GM23338 (cell line): ENCODE results near the gene LUC7L2. TPM values are rescaled to one million over a fixed set of nuclear protein-coding genes. Genes with fewer than 3 reads are reported as not detected.

Source experiments
- ATAC-seq: fragments of 200-7000 bp; cut with Tn5 transposase; 3 replicates; pipeline ENCODE4 v1.9.1; 2020
- DNase-seq: peaks from one replicate; pipeline ENCODE4 v3.0.0-alpha.2; 2015; ENCODE audit warnings: low spot score
- H2AFZ ChIP-seq: fragments of 200-600 bp; sonication (generic); 2 replicates; pipeline ENCODE4 v1.8.0; 2016; ENCODE audit warnings: antibody characterized with exemption, mild to moderate bottlenecking, moderate library complexity
- H3F3A ChIP-seq: fragments of 200-600 bp; sonication (generic); replicated peaks from 2 replicates; pipeline ENCODE4 v1.8.0; 2017; ENCODE audit warnings: antibody characterized with exemption, mixed run types, low read depth
- H3K27ac ChIP-seq: fragments of 200-600 bp; sonication (generic); 2 replicates; pipeline ENCODE4 v1.6.1; 2016; ENCODE audit warnings: low read depth
- H3K27me3 ChIP-seq: fragments of 200-600 bp; sonication (generic); 2 replicates; pipeline ENCODE4 v1.8.0; 2016; ENCODE audit warnings: mild to moderate bottlenecking, mixed run types, moderate library complexity; ENCODE audit not compliant: insufficient read depth
- H3K36me3 ChIP-seq: fragments of 200-600 bp; sonication (generic); 2 replicates; pipeline ENCODE4 v1.8.0; 2016; ENCODE audit warnings: mild to moderate bottlenecking; ENCODE audit not compliant: insufficient read depth
- H3K4me1 ChIP-seq: fragments of 200-600 bp; sonication (generic); 2 replicates; pipeline ENCODE4 v1.8.0; 2016; ENCODE audit warnings: mild to moderate bottlenecking, moderate library complexity; ENCODE audit not compliant: insufficient read depth
- H3K4me2 ChIP-seq: fragments of 200-600 bp; sonication (generic); 2 replicates; pipeline ENCODE4 v1.7.1; 2017; ENCODE audit warnings: mixed run types
- H3K4me3 ChIP-seq: fragments of 200-600 bp; sonication (generic); 2 replicates; pipeline ENCODE4 v1.6.1; 2016; ENCODE audit warnings: mixed run types
- H3K79me2 ChIP-seq: fragments of 200-600 bp; sonication (generic); replicated peaks from 2 replicates; pipeline ENCODE4 v1.8.0; 2017; ENCODE audit warnings: mild to moderate bottlenecking; ENCODE audit not compliant: insufficient read depth
- H3K9me2 ChIP-seq: fragments of 200-600 bp; sonication (generic); 2 replicates; pipeline ENCODE4 v1.8.0; 2017; ENCODE audit not compliant: insufficient read depth
- H4K20me1 ChIP-seq: fragments of 200-600 bp; sonication (generic); replicated peaks from 2 replicates; pipeline ENCODE4 v1.8.0; 2017; ENCODE audit warnings: mild to moderate bottlenecking; ENCODE audit not compliant: insufficient read depth
- H3K27ac Mint-ChIP-seq: 2 replicates; pipeline ENCODE4 v1.8.0; 2020; ENCODE audit warnings: inconsistent platforms, mild to moderate bottlenecking, moderate library complexity, mixed read lengths
- H3K27me3 Mint-ChIP-seq: 3 replicates; pipeline ENCODE4 v1.8.0; 2022; ENCODE audit warnings: low read depth, mild to moderate bottlenecking, moderate library complexity, mixed read lengths, inconsistent platforms; ENCODE audit not compliant: insufficient read depth, poor library complexity
- H3K36me3 Mint-ChIP-seq: 3 replicates; pipeline ENCODE4 v1.8.0; 2021; ENCODE audit warnings: low read depth, mild to moderate bottlenecking, inconsistent platforms, moderate library complexity, mixed read lengths
- H3K4me1 Mint-ChIP-seq: 3 replicates; pipeline ENCODE4 v1.8.0; 2020; ENCODE audit warnings: mild to moderate bottlenecking, inconsistent platforms, mixed read lengths
- H3K4me3 Mint-ChIP-seq: 3 replicates; pipeline ENCODE4 v1.8.0; 2021; ENCODE audit warnings: moderate library complexity, mild to moderate bottlenecking, inconsistent platforms, mixed read lengths
- H3K9me3 Mint-ChIP-seq: 3 replicates; pipeline ENCODE4 v1.8.0; 2020; ENCODE audit warnings: moderate library complexity, mild to moderate bottlenecking, inconsistent platforms, mixed read lengths
- CREB1 ChIP-seq: fragments of 250-450 bp; sonication (Bioruptor Pico); IDR thresholded peaks from 2 replicates; pipeline ENCODE4 v1.5.0; 2020; ENCODE audit warnings: low read depth, mild to moderate bottlenecking, moderate library complexity
- CTCF ChIP-seq, 2 experiments: fragments of 200-600 bp in 1 of 2; sonication (generic) in 1 of 2; conservative IDR thresholded peaks; 2 replicates each; pipeline versions ENCODE4 v1.5.1 to v1.6.1; 2016 to 2017; ENCODE audit warnings: antibody characterized with exemption in 2 of 2, low read depth in 2 of 2, mild to moderate bottlenecking in 2 of 2, moderate library complexity in 1 of 2
- EZH2 ChIP-seq: fragments of 200-600 bp; sonication (generic); IDR thresholded peaks from one replicate; pipeline ENCODE4 v1.8.0; 2017; ENCODE audit warnings: antibody characterized with exemption, mild to moderate bottlenecking, low read depth; ENCODE audit not compliant: unreplicated experiment
- EZH2phosphoT487 ChIP-seq: fragments of 200-600 bp; sonication (generic); IDR thresholded peaks from one replicate; pipeline ENCODE4 v1.8.1; 2018; ENCODE audit warnings: antibody characterized with exemption; ENCODE audit not compliant: unreplicated experiment
- JUNB ChIP-seq: IDR thresholded peaks from one replicate; pipeline ENCODE4 v1.6.1; 2016; ENCODE audit warnings: antibody characterized with exemption; ENCODE audit not compliant: unreplicated experiment
- NANOG ChIP-seq: IDR thresholded peaks from 2 replicates; pipeline ENCODE4 v1.6.1; 2016; ENCODE audit warnings: antibody characterized with exemption, borderline replicate concordance
- REST ChIP-seq: IDR thresholded peaks from one replicate; pipeline ENCODE4 v1.6.1; 2018; ENCODE audit warnings: antibody characterized with exemption; ENCODE audit not compliant: unreplicated experiment
- ZNF331 ChIP-seq: fragments of 250-450 bp; sonication (Bioruptor Pico); IDR thresholded peaks from 2 replicates; pipeline ENCODE4 v1.5.0; 2020; ENCODE audit warnings: low read depth, mild to moderate bottlenecking, moderate library complexity
- ZNF462 ChIP-seq: fragments of 250-450 bp; sonication (Bioruptor Pico); IDR thresholded peaks from 2 replicates; pipeline ENCODE4 v1.5.0; 2020; ENCODE audit warnings: mild to moderate bottlenecking, moderate library complexity
- polyA plus RNA-seq: library from polyadenylated mRNA; unstranded; fragments of >200 nt; fragmentation: Nextera tagmentation; extraction: Ambion mirVana; gene quantifications from 2 replicates; pipeline ENCODE4 v1.2.1, GENCODE V29; 2016
- total RNA-seq: library from RNA; depleted of rRNA; stranded (reverse); fragments of >200 nt; shearing (Covaris generic); gene quantifications from 2 replicates; pipeline ENCODE4 v1.2.3, GENCODE V29; 2014

Gene LUC7L2
- total and polyA plus RNA-seq, 2 experiments from 2014 or later, result 40.3 to 57.3 TPM

GRCh38 chr7:139451638-139452037 is 91.9 kb downstream of the LUC7L2 start:
- Mint-ChIP-seq H3K4me3 (no peak overlapping the region), H3K9me3 (no peaks in the 10 kb centered on the region), H3K27ac (no peak overlapping the region), H3K27me3 (peaks cover 13% of the 10 kb centered on the region), H3K36me3 (peaks cover 4% of the 10 kb centered on the region; the same call in 1 of the 3 replicates), H3K4me1 (peaks cover 8% of the 10 kb centered on the region)
- H3K27me3 ChIP-seq, result no peaks in the 10 kb centered on the region
- DNase-seq (no peak), ATAC-seq (no peak)
- H3K9me2 ChIP-seq, result no peaks in the 10 kb centered on the region
- H3K4me2 ChIP-seq, result no peak overlapping the region
- H2AFZ ChIP-seq, result no peak overlapping the region
- no peaks in the 10 kb centered on the region for H3F3A ChIP-seq
- no peaks in the 10 kb centered on the region for H4K20me1 ChIP-seq
- H3K27ac ChIP-seq, result no peak overlapping the region
- H3K36me3 ChIP-seq, result peaks cover 1% of the 10 kb centered on the region; the same call in 1 of the 2 replicates
- H3K79me2 ChIP-seq, result no peaks in the 10 kb centered on the region
- H3K4me1 ChIP-seq, result peaks cover 7% of the 10 kb centered on the region
- TF ChIP-seq ZNF462 (no peak), CREB1 (CRISPR knock-in tag) (no peak), JUNB (no peak), CTCF (conservative IDR thresholded peaks at IDR 0.05; ENCODE audit: low read depth in 2 of 2) (no peak), NANOG (no peak), EZH2phosphoT487 (no peak), EZH2 (no peak), REST (no peak), ZNF331 (CRISPR knock-in tag) (no peak)
- H3K4me3 ChIP-seq, result no peak overlapping the region
